ENCODE results near the gene ANAPC15. TPM values are rescaled to one million over a fixed set of nuclear protein-coding genes. Genes with fewer than 3 reads are reported as not detected.
"Not testable (repeated sequence)": the region's sequence is repeated elsewhere in the genome, so short reads cannot be mapped to it uniquely, and the experiment has no call there.

Gene ANAPC15
- total RNA-seq, 6 donors from 2014 or later: 12.8 to 39.1 (median 29.5) TPM

DNA sequence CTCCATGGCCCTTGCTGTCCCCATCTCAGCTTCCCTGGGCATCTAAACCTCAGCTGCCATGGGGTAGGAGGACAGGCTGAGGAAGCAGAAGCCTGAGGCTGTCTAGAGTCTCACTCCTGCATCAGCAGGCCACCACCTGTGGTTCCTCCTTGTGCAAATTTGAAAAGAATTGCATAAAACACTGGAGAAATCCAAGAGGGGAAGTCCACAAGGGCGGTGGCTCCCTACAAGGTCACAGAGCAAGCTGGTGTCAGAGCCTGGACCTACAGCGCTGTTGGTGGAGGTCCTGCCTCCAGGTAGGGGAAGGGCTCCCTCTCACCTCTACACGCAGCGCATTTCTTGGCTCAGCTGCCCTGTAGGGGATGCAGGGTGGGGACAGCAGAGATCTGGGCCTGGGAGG lies 23.0 kb upstream of the ANAPC15 start, which contains the start of gene FOLR3:
TSS of gene FOLR3 (plus strand) at position 253 of the 400 bp plus-strand sequence. CDS start 228 bp downstream, outside the sequence.
- H3K4me3 ChIP-seq: peak within 1 kb of the TSS in 2 of 4 donors; percentile 10 to 11

DNA sequence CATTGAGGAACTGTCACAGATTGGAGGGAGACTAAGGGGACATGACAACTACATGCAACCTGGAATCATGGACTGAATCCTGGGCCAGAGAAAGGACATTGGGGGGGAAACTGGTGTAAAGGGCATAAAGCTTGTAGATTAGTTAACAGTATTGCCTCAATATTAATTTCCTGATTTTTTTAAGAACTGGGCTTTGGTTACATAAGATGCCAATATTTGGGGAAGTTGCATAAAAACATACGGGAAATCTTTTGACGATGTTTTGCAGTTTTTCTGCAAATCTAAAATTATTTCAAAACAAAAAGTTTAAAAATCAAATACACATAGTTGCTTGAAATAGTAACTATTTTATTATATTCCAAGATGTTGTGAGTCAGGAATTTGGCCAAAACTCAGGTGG lies 20.2 kb upstream of the ANAPC15 start:
- TF ChIP-seq POLR2AphosphoS5 (IDR thresholded peaks at IDR 0.05) (no peak), EP300 (IDR thresholded peaks at IDR 0.05) (peak in 1 of 4 donors; percentile 15)
- ATAC-seq (ENCODE audit: low FRiP score in 2 of 2) (no peak), DNase-seq (no peak)
- Histone ChIP-seq H3K9me3 (no peaks in the 10 kb centered on the region), H3K4me1 (no peaks in the 10 kb centered on the region), H3K36me3 (no peaks in the 10 kb centered on the region), H3K4me3 (no peak overlapping the region), H3K27me3 (no peaks in the 10 kb centered on the region), H3K27ac (peak overlapping the region in 3 of 4 donors; percentile 27 to 78 (median 75))
- WGBS, 2 donors: 54 to 58% methylated on average over 2 of the region's 2 CpGs

More for the DNA sequence above, 23.0 kb upstream of the ANAPC15 start, which contains the start of gene FOLR3:
- 72 to 73% methylated on average over 4 of the region's 4 CpGs for WGBS, 2 donors
- H3K4me1 ChIP-seq, H3K27me3 ChIP-seq, H3K36me3 ChIP-seq, H3K9me3 ChIP-seq: not testable (repeated sequence)
- peak; percentile 64 to 75 for ATAC-seq (ENCODE audit: low FRiP score in 2 of 2)
- peak within 1 kb of the TSS in 3 of 4 donors; percentile 63 to 77 (median 67) for H3K27ac ChIP-seq
- peak in 1 of 2 donors; percentile 69 for DNase-seq
- TF ChIP-seq POLR2AphosphoS5 (IDR thresholded peaks at IDR 0.05): peak in 1 of 2 donors; percentile 23

DNA sequence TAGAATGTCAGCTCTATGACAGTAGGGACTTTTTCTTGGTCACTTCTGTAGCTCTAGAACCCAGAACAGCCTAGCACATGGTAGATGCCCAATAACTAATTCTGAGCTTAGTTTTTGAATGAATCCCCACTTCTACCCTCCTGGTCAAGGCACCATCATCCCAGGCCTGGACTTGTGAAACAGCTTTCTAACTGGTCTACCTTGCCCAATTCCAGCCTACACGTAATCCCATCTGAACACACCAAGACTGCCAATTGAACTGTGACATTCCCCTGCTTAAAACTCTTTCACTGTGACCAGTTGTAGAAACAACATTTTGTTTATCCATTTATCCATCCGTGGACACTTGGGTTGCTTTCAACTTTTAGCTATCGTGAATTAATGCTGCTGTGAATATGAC lies 16.9 kb upstream of the ANAPC15 start:
- WGBS, 2 donors: 85% methylated on average over 3 of the region's 3 CpGs
- no peak overlapping the region for H3K27ac ChIP-seq
- no peaks in the 10 kb centered on the region for H3K36me3 ChIP-seq
- no peaks in the 10 kb centered on the region for H3K4me1 ChIP-seq
- no peaks in the 10 kb centered on the region for H3K27me3 ChIP-seq
- no peak overlapping the region for H3K4me3 ChIP-seq
- TF ChIP-seq, protein P1, sequence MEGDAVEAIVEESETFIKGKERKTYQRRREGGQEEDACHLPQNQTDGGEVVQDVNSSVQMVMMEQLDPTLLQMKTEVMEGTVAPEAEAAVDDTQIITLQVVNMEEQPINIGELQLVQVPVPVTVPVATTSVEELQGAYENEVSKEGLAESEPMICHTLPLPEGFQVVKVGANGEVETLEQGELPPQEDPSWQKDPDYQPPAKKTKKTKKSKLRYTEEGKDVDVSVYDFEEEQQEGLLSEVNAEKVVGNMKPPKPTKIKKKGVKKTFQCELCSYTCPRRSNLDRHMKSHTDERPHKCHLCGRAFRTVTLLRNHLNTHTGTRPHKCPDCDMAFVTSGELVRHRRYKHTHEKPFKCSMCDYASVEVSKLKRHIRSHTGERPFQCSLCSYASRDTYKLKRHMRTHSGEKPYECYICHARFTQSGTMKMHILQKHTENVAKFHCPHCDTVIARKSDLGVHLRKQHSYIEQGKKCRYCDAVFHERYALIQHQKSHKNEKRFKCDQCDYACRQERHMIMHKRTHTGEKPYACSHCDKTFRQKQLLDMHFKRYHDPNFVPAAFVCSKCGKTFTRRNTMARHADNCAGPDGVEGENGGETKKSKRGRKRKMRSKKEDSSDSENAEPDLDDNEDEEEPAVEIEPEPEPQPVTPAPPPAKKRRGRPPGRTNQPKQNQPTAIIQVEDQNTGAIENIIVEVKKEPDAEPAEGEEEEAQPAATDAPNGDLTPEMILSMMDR (IDR thresholded peaks at IDR 0.05): no peak
- TF ChIP-seq EP300 (IDR thresholded peaks at IDR 0.05) (no peak), POLR2AphosphoS5 (IDR thresholded peaks at IDR 0.05) (no peak), POLR2A (IDR thresholded peaks at IDR 0.05) (no peak)
- no peaks in the 10 kb centered on the region for H3K9me3 ChIP-seq
- no peak for ATAC-seq (ENCODE audit: low FRiP score in 2 of 2)
- no peak for DNase-seq

DNA sequence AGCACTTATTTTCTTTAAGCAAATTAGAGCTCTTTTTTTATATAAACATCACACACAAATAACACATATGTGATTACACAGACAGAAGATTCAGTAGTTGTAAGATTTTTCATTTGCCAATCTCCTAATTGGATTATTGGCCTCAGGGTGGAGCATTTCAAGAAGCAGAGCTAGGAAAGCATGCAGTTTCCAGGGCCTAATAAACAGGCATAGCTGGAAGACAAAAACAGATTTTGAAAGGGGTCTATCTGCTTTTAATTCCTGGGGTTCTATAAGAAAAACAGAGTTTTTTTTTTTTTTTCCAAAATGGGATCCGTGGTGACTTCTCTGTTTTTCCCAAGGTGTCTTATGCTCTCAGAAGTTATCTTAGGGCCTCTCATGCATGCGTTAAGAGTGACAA lies 15.4 kb upstream of the ANAPC15 start:
- Histone ChIP-seq H3K27ac (no peak overlapping the region), H3K4me3 (no peak overlapping the region), H3K4me1 (no peaks in the 10 kb centered on the region), H3K9me3 (no peaks in the 10 kb centered on the region), H3K36me3 (no peaks in the 10 kb centered on the region), H3K27me3 (no peaks in the 10 kb centered on the region)
- ATAC-seq (ENCODE audit: low FRiP score in 2 of 2) (no peak), DNase-seq (no peak)
- WGBS, 2 donors: 66 to 68% methylated on average over 2 of the region's 2 CpGs
- TF ChIP-seq EP300 (IDR thresholded peaks at IDR 0.05) (no peak), POLR2AphosphoS5 (IDR thresholded peaks at IDR 0.05) (no peak), POLR2A (IDR thresholded peaks at IDR 0.05) (no peak)
- TF ChIP-seq, protein P1 (IDR thresholded peaks at IDR 0.05): no peak

DNA sequence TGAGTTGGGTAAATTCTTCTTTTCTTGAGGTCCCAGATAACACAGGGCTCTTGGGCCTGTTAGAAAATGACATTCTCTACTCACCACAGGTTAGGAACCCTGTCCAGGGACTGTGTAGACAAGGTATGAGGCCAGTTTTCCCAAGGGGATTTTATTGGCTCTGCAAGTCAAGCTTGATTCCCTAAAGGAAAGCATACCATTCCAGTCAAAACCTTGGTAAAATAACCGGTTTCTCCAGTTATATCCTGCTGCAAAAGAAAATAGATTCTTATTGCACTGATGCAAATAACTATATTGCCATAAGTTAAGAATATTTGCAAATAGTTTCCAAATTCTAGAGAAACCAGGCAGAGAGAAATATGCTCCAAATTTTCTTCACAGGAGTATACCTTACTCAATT lies 13.5 kb upstream of the ANAPC15 start:
- Histone ChIP-seq H3K36me3 (no peaks in the 10 kb centered on the region), H3K9me3 (no peaks in the 10 kb centered on the region), H3K4me1 (no peaks in the 10 kb centered on the region), H3K27me3 (no peaks in the 10 kb centered on the region), H3K4me3 (no peak overlapping the region), H3K27ac (no peak overlapping the region)
- DNase-seq: no peak
- 40 to 58% methylated on average over 1 of the region's 1 CpG for WGBS, 2 donors
- TF ChIP-seq POLR2AphosphoS5 (IDR thresholded peaks at IDR 0.05): no peak
- TF ChIP-seq, protein P1 (IDR thresholded peaks at IDR 0.05): no peak
- no peak for TF ChIP-seq EP300 (IDR thresholded peaks at IDR 0.05)
- no peak for TF ChIP-seq POLR2A (IDR thresholded peaks at IDR 0.05)
- no peak for ATAC-seq (ENCODE audit: low FRiP score in 2 of 2)

DNA sequence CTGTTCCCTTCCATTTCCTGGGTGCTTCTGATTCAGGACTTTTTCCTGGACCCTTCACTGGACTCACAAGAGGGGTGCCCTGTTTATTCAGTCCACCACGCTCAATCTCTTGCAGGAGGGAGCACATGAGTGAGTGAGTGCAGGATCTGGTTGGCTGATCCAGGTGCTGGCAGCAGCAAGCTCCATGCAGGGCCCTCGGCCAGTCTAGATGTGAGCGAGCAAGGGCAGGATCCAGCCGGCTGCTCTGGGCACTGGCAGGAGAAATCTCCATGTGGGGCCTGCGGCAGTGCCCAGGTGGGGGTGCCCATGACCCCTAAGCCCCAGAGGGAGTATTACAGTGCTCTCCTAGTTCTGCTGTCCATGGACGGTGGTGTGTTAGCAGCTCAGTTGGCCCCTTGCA lies 11.6 kb upstream of the ANAPC15 start:
- Histone ChIP-seq H3K4me1 (no peaks in the 10 kb centered on the region), H3K9me3 (no peaks in the 10 kb centered on the region), H3K36me3 (no peaks in the 10 kb centered on the region), H3K4me3 (no peak overlapping the region), H3K27me3 (no peaks in the 10 kb centered on the region), H3K27ac (no peak overlapping the region)
- DNase-seq (no peak), ATAC-seq (ENCODE audit: low FRiP score in 2 of 2) (peak in 1 of 2 donors; percentile 37)
- WGBS, 2 donors: 78 to 96% methylated on average over 1 to 5 of the region's 6 CpGs
- TF ChIP-seq POLR2A (IDR thresholded peaks at IDR 0.05): no peak
- TF ChIP-seq POLR2AphosphoS5 (IDR thresholded peaks at IDR 0.05): no peak
- TF ChIP-seq, protein P1 (IDR thresholded peaks at IDR 0.05): no peak
- TF ChIP-seq EP300 (IDR thresholded peaks at IDR 0.05): no peak

Data from upper lobe of left lung (tissue), 6 donors.